ENCODE measurements around the gene ABLIM2.

The ABLIM2 gene

GRCh38 chr4:8066336-8066931 lies 92.2 kb downstream of the ABLIM2 start:
- DNase-seq = no peak

DNA sequence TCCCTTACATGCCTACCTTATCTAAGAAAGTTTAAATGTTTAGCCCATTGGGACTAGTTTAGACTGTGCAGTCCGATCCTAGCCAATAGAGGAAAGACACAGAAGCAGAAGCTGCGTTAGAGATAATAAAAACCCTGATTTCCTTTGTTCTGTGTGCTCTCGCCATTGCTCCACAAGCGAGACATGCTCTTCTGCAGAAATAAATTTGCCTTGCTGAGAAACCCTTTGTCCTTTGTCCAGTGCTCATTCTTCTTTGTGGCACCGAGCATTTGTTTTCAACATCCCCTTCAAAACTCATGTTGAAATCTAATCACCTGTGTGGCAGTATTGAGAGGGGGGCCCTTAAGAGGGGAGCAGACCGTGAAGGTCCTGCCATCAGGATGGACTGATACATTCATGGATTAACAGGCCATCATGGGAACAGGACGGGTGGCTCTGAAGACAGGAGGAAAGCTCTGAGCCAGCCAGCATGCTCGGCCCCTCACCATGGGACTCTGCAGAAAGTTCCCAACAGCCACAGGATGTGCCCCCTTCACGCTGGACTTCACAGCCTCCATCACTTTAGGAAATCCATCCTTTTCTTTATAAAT lies 94.5 kb downstream of the ABLIM2 start:
- no peak for DNase-seq

DNA sequence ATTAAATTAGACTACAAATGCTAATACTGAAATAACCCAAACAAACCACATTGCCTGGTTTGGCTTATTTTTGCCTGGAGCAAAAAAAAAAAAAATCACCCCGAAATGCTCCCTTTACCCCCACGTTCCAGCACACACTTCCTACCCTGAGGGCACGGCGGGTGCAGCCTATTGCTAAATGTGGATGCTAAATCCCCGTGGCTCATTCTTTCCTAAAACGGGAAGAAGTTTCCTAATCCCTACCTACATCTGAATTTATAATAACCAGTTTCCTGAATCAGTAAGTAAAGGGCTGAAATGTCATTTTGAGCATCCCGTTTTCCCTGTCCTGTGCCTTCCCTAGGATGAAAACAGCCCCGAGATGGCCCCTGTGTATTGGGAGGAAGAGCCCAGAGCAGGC lies 97.0 kb downstream of the ABLIM2 start:
- no peak for DNase-seq

DNA sequence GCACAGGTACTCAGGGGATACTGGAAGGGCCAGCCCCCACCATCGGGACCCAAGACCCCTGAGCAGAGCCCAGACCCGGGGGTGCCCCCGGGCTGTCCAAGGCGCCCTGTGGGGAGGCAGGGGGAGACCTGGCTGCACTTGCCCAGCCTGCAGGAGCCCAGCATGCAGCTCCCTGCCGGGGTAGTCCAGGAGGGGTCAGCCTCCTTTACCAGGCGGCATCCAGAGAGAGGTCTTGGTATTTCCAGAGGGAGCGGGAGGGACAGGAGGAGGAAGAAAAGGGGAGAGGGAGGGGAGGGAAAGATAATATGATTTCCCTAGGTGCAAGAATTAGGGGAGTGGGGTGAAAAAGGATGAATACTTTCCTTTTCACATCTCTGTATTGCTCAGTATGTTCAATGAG lies 97.5 kb downstream of the ABLIM2 start:
- DNase-seq = no peak

DNA sequence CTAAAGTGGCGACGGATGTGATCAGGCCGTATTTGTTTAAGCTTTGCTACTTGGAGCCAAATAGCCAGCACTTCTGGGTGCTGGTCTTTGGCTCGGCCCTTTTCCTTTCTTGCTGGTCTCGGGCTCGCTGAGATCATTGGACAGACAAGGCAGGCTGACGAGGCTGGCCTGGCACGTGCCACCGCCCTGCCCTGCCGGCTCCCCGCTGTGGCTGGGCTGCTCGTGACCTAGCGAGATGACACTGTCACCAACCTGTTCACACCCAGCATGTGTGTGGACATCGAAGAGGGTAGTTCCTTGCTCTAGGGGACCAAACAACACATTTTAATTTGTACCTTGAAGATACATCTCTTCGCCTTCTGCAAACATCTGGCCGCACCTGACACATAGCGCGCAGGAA lies 98.0 kb downstream of the ABLIM2 start:
- DNase-seq = no peak

DNA sequence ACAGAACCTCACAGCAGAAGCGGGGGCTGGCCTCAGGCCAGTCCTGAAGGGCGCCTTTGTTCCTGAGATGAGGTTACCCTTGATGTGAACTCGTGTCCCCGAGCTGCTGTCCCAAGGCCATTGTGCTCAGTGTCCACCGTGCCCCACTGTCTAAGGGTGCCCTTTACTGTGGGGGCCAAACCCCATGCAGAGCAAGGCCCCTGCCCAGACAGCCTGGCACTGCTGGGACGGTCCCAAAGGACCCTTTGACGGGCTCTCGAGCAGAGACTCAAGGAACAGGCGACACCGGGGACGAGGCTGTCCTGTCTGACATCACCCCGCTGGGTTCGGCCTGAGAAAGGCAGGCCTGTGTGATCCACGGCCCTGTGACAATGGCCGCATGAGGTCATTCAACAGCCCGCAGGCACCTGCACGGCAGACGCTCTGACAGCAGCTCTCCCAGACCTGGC lies 100.6 kb downstream of the ABLIM2 start:
- DNase-seq = no peak

DNA sequence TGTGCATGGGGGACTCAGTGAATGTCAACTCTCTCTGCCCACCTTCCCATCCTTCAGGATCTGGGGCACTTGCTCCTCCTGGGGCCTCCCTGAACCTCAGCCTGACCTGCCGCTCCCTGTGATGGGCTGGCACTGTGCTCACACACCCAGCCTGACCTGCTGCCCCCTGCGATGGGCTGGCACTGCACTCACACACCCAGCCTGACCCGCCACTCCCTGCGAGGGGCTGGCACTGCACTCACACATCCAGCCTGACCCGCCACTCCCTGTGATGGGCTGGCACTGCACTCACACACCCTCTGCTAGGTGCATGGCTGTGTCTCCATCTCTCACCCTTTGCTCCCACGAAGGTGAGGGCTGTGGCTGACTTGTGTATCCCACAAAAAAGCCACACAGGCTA lies 103.4 kb downstream of the ABLIM2 start:
- no peak for DNase-seq

GRCh38 chr4:8053688-8054449 lies 104.7 kb downstream of the ABLIM2 start:
- DNase-seq = no peak

GRCh38 chr4:8052160-8052691 lies 106.4 kb downstream of the ABLIM2 start:
- DNase-seq = no peak

DNA sequence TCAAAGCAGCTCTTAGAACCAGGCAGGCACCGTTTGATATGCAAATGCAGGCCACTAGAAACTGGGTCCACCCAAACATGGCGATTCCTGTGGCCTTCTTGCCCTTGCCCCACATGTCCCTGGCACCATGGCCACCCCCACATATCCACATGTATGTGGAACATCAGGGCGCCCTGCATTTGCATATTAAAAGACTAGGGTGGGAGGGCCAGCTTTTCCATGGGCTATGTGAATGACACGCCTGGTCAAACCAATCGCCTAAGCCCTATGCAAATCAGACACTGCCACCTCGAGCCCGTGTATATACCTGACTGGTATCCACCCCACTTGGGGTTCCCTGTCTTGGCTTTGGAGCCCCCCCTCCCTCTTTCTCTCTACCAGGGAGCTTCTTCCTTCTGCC lies 107.0 kb downstream of the ABLIM2 start:
- DNase-seq = no peak

- no peak for DNase-seq
Measured at GRCh38 chr4:8050555-8051206, 107.9 kb downstream of the ABLIM2 start.

DNA sequence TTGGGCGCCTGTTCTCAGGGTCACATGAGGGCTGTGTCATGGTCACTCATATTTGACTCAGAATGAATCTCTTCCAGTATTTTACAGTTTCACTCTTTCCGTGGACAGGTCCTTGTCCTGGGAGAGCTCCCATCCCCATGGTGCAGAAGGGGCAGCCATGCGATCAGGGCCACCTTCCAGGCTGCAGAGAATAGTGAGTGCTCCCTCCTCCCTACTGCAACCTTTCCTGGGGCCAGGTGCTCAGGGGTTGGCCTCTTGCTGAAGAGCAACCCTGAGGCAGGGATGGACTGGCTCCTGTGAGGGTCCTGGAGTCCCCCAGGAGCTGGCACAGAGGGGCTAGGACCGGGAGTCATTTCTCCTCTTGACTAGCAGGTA lies 108.4 kb downstream of the ABLIM2 start:
- DNase-seq = no peak

GRCh38 chr4:8048856-8049676 lies 109.5 kb downstream of the ABLIM2 start:
- no peak for DNase-seq

- no peak for DNase-seq
Measured at GRCh38 chr4:8047837-8048678, 110.6 kb downstream of the ABLIM2 start.

- DNase-seq = peak in 1 of 2 donors; percentile 28
Measured at GRCh38 chr4:8046925-8047541, 111.6 kb downstream of the ABLIM2 start.

DNA sequence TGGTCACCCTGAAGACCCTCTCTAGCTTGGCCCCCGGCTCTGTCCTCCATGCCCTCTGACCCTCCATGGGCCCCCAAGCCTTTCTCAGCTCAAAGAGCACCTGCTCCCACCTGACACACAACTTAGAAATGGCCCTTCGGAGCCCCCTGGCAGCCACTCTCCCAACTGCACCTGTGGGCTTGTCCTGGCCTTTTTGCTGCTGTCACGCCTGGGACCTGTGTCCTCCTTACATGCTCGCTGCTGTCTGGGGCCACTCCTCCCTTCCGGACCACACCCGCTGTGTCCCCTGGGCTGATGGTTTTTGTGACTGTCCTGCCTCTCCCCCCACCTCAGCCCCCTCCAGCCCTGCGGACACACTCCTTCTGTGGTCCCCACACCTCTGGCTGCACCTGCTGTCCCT lies 112.7 kb downstream of the ABLIM2 start:
- no peak for DNase-seq

DNA sequence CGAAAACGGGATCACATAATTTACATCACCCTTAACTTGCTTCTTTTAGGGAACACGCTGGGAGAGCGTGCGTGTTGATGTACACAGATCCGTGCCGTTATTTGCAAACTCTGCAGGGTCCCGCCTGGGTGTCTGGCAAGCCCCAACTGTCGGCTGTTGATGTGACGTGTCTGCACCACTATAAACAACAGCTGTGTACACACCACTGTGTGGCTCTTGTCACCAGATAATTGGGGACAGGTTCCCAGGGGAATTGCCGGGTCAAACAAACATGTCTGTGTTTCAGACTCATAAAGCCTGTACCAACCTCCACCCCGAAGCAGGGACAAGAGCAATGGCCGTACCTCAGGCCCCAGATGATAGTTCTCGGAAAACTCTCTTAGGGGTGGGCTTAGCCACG lies 113.9 kb downstream of the ABLIM2 start:
- no peak for DNase-seq

DNA sequence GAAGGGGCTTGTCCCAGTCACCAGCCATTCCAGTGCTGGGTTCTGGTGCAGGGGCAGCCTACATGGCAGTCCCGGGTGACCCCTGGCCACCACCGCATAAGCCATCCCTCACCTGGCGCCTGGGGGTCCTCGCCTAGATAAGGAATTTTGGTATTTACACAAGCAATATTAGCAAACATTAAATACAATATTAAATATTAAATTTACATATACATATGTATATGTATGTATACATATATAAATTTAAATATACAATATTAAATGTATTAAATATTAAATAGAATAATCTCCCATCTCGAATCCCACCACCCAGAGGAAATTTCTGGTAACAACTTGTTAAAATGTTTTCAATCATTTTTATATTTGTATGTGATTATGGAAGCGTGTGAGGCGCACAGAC lies 114.4 kb downstream of the ABLIM2 start:
- DNase-seq = no peak

- DNase-seq = no peak
Measured at GRCh38 chr4:8043596-8043995, 115.0 kb downstream of the ABLIM2 start.

GRCh38 chr4:8041868-8042267 lies 116.7 kb downstream of the ABLIM2 start:
- no peak for DNase-seq

GRCh38 chr4:8041172-8041571 lies 117.4 kb downstream of the ABLIM2 start:
- DNase-seq = no peak
